Retinal pigment epithelial cell (primary cell): Measurements from ENCODE around the gene GEMIN5.

ENCODE experiments used
- DNase-seq: peaks from one replicate; pipeline ENCODE4 v3.0.0-alpha.2; 2010; ENCODE audit warnings: low read depth
- H3K4me3 ChIP-seq: 2 replicates; pipeline ENCODE4 v1.5.1; 2011; ENCODE audit warnings: mild to moderate bottlenecking, low read length, control low read depth, moderate library complexity
- TF ChIP-seq, protein P1 (sequence below): conservative IDR thresholded peaks from 2 replicates; pipeline ENCODE4 v1.5.1; 2011; ENCODE audit warnings: low read depth, low read length, control low read depth, inconsistent platforms

GEMIN5 gene

DNA sequence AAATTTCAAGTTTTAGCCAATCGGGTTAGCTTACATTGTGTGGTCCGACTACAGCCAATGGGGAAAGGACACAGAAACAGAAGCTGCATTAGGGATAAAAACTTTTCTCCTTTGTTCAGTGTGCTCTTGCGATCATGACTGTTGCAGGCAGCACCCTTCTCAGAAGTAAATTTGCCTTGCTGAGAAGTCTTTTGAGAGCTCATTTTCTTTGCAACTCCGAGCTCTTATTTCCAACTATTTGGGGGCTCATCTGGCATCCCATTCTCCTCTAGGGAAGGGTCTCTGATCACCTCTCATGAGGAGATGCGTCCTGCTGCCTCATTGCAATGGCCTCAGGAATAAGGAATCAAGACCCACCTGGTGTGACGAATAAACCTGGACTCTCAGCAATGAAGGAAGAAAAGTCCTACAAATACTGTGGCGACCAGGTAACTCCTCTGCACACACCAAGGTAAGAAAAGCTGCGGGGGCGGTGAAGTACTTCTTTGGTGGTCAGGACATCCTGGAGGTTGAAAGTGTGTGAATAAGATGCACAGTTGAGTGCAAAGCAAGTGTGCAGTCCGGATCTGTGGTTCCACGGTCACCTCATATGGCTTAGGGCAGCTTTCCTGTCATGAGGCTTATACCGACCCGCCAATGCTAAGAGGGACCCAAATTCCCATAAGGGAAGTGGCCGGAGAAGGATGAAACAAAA lies 59.2 kb downstream of the GEMIN5 start:
- no peak for DNase-seq
- H3K4me3 ChIP-seq = no peak overlapping the region
- TF ChIP-seq, protein P1, sequence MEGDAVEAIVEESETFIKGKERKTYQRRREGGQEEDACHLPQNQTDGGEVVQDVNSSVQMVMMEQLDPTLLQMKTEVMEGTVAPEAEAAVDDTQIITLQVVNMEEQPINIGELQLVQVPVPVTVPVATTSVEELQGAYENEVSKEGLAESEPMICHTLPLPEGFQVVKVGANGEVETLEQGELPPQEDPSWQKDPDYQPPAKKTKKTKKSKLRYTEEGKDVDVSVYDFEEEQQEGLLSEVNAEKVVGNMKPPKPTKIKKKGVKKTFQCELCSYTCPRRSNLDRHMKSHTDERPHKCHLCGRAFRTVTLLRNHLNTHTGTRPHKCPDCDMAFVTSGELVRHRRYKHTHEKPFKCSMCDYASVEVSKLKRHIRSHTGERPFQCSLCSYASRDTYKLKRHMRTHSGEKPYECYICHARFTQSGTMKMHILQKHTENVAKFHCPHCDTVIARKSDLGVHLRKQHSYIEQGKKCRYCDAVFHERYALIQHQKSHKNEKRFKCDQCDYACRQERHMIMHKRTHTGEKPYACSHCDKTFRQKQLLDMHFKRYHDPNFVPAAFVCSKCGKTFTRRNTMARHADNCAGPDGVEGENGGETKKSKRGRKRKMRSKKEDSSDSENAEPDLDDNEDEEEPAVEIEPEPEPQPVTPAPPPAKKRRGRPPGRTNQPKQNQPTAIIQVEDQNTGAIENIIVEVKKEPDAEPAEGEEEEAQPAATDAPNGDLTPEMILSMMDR = no peak

DNA sequence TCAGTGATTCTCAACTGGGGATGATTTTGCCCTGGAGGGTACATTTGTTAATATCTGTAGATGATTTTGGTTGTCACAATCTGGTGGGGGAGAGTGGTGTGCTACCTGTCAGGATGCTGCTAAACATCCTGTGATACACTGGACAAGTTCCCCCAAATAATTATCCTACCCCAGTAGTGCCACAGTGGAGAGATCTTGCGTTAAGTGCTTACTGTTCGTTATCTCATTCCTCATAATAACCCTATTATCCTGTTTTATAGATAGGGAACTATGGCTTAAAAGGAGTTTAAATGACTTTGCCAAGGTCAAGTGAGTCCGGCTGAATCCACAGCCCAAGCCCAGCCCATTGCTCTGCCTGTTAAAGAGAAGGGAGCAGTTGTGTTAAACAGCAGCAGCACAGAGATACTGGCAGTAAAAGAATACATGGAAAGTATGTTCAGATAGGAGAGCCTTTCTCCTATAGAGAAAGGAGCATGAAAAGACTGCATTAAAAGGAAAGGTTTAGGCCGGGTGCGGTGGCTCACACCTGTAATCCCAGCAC lies 64.2 kb downstream of the GEMIN5 start:
- TF ChIP-seq, protein P1 = no peak
- H3K4me3 ChIP-seq = no peak overlapping the region
- DNase-seq = no peak

DNA sequence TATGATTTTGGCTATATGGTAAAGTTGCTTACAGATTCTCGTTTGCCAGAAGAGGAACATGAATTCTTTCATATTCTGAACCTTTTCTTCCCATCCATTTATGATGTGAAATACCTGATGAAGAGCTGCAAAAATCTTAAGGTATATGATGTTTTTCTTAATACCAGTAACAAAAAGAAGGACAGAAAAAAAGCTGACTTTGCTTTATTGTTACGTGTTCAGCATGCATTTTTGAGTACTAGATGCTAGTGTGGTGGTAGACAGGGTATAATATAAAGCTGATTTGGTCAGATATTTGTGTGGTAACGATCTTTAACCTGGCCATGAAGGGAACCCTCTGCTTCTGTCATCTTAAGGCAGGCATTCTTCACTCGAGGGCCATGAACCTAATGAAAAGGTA lies 66.3 kb downstream of the GEMIN5 start:
- DNase-seq = no peak
- no peak overlapping the region for H3K4me3 ChIP-seq
- TF ChIP-seq, protein P1 = no peak

DNA sequence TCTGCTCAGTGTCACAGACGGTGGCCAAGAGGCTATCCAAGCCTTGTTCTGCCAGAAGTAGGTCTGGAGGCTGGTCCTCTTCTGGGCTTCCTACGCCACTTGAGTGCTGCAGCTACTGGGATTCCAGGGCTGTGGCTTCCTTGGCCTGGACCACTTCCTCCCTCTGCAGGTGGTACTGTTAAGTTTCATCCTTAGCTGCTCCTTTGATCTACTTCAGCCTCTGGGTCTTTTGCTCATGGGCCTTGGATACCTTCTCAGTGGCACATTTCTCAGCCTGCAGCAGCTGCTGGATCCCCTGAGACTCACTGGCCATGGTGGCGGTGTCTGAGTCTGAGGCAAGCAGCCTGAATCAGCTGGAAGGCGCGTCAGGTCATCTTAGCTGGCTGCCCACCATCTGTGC lies 69.3 kb downstream of the GEMIN5 start:
- TF ChIP-seq, protein P1 = peak; percentile 17
- no peak overlapping the region for H3K4me3 ChIP-seq
- DNase-seq = no peak

DNA sequence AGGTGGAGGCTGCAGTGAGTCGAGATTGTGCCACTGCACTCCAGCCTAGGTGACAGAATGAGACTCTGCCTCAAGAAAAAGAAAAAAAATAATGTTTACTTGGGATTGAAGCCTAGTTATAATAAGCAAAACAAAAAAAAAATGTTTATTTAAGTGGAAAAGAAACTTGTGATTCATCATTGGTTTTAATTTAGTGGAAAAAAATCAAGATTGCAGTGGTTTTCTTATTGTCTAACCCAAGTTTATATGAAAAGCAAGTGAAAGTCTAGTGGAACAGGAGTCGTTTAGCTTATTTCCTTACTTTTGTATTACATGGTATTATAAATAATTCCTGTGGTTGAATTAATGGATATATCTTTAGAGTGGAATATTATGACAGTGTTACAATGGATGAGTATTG lies 71.2 kb downstream of the GEMIN5 start:
- DNase-seq = no peak
- TF ChIP-seq, protein P1 = no peak
- no peak overlapping the region for H3K4me3 ChIP-seq

DNA sequence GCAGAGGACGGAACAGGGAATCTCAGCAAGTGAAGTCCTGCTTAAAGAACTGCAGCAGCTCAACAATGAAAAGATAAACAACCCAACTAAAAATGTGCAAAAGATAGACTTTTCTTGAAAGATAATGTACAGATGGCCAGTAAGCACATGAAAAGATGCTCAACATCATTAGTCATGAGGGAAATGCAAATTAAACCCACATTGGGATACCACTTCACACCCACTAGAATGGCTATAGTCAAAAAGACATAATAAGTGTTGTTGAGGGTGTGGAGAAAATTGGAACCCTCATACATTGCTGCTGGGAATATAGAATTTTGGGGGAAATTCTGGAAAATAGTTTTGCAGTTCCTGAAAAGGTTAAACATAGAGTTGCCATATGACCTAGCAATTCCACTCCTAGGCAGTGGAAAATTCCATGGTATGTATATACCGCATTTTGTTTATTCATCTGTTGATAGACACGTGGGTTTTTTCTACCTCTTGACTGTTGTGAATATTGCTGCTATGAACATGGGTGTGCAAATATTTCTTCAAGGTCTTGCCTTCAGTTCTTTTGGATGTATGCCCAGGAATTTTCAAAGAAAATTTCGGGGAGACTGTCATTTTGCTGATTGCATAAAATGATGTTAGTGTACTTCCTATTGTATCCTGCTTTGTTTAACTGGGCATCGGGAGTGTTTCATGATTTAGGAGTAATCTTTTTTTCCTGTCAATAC lies 72.4 kb downstream of the GEMIN5 start:
- TF ChIP-seq, protein P1 = no peak
- no peak for DNase-seq
- no peak overlapping the region for H3K4me3 ChIP-seq
